Left forelimb (tissue), 1 donor: ENCODE data around the gene PKD1.
"Not testable (repeated sequence)": the region's sequence is repeated elsewhere in the genome, so short reads cannot be mapped to it uniquely, and the experiment has no call there.

Experiments
- DNase-seq: peaks from one replicate; pipeline ENCODE4 v3.0.0-alpha.2; 2018; ENCODE audit warnings: low spot score

Gene PKD1

GRCh38 chr16:2107121-2107790 lies 28.4 kb downstream of the PKD1 start:
- DNase-seq: not testable (repeated sequence)

- DNase-seq: not testable (repeated sequence)
Measured at GRCh38 chr16:2106211-2106610, 29.5 kb downstream of the PKD1 start.

- not testable (repeated sequence) for DNase-seq
Measured at GRCh38 chr16:2105769-2106168, 29.9 kb downstream of the PKD1 start.

GRCh38 chr16:2105291-2105690 lies 30.4 kb downstream of the PKD1 start:
- DNase-seq: not testable (repeated sequence)

GRCh38 chr16:2104464-2104863 lies 31.2 kb downstream of the PKD1 start:
- DNase-seq: not testable (repeated sequence)

GRCh38 chr16:2102471-2102870 lies 33.2 kb downstream of the PKD1 start:
- no peak for DNase-seq

GRCh38 chr16:2101581-2101980 lies 34.1 kb downstream of the PKD1 start:
- not testable (repeated sequence) for DNase-seq

- DNase-seq: not testable (repeated sequence)
Measured at GRCh38 chr16:2097689-2098088, 38.0 kb downstream of the PKD1 start.

GRCh38 chr16:2096853-2097595 lies 38.7 kb downstream of the PKD1 start:
- no peak for DNase-seq

GRCh38 chr16:2095918-2096582 lies 39.6 kb downstream of the PKD1 start:
- DNase-seq: no peak

GRCh38 chr16:2095315-2095853 lies 40.3 kb downstream of the PKD1 start:
- DNase-seq: no peak

- DNase-seq: no peak
Measured at GRCh38 chr16:2093793-2094192, 41.9 kb downstream of the PKD1 start.

- no peak for DNase-seq
Measured at GRCh38 chr16:2092866-2093265, 42.8 kb downstream of the PKD1 start.

GRCh38 chr16:2092256-2092620 lies 43.5 kb downstream of the PKD1 start:
- no peak for DNase-seq

- no peak for DNase-seq
Measured at GRCh38 chr16:2091547-2092255, 44.0 kb downstream of the PKD1 start.

- DNase-seq: peak; percentile 91
Measured at GRCh38 chr16:2090777-2091546, 44.7 kb downstream of the PKD1 start.

- no peak for DNase-seq
Measured at GRCh38 chr16:2090481-2090776, 45.3 kb downstream of the PKD1 start.

- no peak for DNase-seq
Measured at GRCh38 chr16:2089706-2090480, 45.8 kb downstream of the PKD1 start.

GRCh38 chr16:2088759-2089358 lies 46.8 kb downstream of the PKD1 start:
- DNase-seq: no peak
